Cerebellar nuclear complex (tissue), 1 donor: Measurements from ENCODE around the gene CNBD2.
A peak's percentile ranks its signal among the peaks of the same experiment; 100 is the strongest.
"Not testable (repeated sequence)": the region's sequence is repeated elsewhere in the genome, so short reads cannot be mapped to it uniquely, and the experiment has no call there.

Experiments used
- DNase-seq, 2 experiments: peaks; one replicate each; lab custom pipeline; 2025; lab: John Stamatoyannopoulos, UW

Gene CNBD2

DNA sequence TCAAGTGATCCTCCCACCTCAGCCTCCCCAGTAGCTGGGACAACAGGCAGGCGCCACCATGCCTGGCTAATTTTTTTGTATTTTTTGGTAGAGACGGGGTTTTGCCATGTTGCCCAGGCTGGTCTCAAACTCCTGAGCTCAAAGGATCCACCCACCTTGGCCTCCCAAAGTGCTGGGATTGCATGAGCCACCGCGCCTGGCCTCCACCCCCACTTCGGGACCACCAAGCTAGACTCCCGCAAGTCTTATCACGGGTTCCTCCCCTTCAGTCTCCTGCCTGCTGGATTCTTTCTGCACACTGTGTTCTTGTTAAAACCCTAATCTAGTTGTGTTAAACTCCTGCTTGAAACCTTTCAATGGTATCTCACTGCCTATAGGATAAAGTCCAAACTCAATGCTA is 57.7 kb downstream of the CNBD2 start:
- not testable (repeated sequence) for DNase-seq

DNA sequence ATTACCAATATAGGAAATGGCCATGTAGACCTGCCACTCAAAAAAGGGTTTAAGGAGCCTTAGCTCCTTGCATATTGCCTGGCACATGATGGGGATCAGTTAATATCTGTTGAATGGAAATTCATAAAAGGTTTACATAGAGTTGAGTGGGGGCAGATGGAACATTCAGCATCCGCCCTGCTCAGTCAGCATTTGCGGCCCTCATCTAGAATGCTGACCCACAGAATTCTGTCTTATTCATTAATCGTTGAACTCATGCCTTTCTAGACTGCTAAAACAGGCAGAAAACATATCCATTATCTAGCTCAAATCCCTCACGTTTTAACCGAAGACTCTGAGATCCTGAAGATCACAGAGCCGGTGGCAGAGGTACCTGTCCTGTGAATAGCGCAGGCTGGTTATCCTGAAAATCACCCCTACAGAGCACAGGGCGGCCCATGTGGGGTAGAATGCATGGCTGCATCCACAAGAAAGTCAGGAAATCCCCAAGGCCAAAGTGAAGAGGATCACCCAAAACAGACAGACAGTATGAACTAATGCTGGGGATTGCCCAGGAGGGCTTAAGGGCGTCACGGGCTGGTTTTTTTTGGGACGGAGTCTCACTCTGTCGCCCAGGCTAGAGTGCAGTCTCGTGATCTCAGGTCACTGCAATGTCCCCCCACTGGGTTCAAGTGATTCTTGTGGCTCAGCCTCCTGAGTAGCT is 59.9 kb downstream of the CNBD2 start:
- DNase-seq, result no peak

DNA sequence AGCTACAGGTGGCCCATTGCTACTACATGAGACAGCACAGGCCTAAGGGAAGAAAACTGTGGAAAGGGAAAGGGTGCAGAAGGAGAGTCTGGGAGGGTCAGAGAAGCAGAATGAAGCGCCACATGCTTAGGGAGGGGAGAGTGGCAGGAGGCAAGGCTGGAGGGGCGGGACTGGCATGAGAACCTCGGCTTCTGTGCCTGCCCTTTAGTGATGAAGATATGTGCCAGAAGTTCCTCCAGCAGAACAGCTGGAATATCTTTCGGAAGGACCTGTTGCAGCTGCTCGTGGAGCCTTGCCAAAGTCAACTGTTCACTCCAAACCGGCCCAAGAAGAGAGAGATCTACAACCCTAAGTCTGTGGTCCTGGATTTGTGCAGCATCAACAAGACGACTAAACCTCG is 61.8 kb downstream of the CNBD2 start:
- DNase-seq, result no peak

DNA sequence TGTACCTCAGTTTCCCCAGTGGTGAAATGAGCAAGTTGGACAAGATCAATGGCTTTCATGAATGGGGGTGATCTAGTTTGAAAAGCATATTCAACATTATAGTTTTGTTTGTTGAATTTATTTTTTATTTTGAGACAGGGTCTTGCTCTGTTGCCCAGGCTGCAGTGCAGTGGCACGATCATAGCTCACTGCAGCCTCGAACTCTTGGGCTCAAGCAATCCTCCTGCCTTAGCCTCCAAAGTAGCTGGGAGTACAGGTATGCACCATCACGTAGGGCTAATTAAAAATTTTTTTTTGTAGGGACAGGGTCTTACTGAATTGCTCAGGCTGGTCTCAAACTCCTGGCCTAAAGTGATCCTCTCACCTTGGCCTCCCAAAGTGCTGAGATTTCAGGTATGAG is 63.4 kb downstream of the CNBD2 start:
- DNase-seq, result no peak

DNA sequence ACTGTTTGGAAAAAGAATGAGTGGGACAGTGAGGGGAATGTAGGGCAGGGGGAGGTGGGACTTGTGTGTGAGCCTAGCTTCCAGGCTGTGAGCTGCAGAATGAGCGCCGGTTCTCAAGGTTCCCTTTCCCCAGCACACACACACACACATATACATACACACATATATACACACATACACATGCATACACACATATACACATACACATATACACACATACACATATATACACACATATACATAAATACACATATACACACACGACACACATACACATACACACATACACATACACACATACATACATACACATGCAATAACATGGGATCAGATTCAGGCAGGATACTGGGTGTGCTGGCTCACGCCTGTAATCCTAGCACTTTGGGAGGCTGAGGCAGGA is 66.5 kb downstream of the CNBD2 start:
- no peak for DNase-seq

DNA sequence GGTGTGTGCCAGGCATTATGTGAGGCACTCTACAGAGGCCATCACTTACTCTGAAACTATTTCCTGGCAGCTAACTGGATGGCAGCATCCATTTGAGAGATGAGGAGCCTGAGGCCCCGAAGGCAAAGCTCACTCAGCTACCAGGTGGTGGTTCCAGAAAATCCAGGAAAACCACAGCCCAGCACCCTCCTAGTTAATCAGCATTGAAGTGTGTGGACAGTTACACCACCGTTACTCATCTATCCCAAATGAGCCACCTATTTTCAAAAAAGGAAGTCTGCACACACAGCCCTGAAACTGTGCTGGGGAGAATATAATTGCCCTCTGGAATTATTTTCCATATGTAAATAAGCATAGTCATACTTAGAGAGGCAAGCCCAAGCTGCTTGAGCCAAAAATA is 67.4 kb downstream of the CNBD2 start:
- no peak for DNase-seq

DNA sequence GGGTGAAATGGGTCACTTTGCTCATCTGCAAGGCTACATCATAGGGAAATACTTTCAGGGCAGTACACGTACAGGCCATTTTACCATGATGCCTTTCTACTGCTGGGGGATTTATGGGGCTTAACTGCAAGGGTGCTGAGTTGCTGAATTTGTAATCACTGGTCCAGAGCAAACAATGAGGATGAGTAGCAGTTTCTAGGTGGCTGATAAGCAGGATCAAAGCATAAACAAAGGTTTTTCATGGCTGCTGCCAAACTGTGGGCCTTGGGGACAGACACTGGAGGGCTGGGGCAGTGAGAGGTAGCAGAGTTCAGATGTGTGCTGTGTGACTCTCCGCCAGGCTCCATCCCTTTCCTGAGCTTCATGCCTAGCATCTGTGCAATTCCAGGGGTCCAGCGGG is 68.3 kb downstream of the CNBD2 start:
- no peak for DNase-seq

DNA sequence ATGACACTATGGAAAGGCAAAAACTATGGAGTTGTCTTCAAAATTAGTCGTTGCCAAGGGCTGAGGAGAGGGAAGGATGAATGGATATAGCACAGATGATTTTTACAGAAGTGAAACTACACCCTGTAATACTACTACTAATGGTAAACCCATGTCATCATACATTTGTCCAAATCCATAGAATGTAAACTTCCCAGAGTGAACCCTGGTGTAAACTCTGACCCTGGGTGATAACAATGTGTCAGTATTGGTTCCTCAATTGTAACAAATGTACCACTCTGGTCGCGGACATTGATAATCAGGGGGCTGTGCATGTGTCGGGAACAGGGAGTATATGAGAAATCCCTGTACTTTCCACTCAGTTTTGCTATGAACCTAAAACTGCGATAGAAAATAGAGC is 72.2 kb downstream of the CNBD2 start:
- no peak for DNase-seq

DNA sequence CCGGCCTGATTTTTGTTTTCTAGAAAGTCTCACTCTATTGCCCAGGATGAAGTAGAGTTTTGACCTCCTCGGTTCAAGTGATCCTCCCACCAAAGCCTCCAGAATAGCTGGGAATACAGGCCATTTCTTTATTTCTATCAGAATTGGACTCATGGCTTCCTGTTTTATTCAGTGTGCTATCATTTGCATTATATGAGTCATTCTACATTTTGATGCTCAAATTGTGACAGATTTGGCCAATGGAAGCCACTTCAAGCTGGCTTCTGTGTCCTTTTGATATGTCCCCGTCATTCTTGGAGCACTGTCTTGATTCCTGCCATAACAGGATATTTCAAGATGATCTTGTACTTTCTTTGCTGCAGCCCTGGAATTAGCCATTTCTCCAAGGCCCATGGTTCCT is 75.1 kb downstream of the CNBD2 start:
- no peak for DNase-seq

DNA sequence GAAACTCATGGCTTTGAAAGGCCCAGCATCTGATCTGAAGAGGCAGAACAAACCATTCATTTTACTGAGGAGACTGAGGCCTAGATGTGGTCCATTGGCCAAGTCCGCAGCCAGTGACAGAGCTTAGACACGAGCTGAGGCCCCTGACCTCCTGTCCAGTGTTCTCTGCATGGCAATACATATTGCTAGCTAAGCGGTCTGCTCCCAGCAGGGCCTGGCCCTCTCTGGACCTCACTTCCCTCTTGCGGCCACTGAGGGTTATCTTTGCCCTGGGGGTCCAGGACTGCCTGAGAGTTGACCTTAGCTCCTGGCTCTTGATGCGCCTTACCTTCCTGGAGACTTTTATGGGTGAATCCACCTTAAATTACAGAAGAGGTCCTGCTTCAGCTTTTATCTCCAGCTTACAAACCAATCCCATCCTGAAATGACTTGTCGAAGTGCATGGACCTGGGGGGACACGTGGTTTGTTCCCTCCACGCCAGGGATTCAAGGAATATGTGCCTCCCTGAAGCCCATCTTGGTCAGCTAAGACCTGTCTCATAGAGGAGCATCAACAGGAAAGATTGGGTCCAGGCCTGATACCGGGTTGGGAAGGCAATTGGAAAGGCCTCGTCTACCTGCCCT is 75.6 kb downstream of the CNBD2 start:
- DNase-seq, result no peak

DNA sequence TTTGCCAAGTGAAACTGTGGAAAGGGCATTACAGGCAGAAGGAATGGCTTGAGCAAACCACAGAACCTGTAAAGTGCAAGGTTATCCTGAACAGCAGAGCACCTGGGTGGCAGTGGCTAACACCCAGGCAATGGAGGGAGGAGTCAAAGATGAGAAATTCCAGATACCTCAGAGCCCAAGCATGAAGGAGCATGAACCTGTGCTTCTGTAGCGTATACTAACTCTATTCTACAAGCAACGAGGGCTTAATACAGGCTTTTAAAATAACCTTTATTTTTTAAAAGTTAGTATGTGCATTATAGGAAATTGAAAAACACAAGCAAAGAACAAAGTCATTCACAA is 77.0 kb downstream of the CNBD2 start:
- no peak for DNase-seq

DNA sequence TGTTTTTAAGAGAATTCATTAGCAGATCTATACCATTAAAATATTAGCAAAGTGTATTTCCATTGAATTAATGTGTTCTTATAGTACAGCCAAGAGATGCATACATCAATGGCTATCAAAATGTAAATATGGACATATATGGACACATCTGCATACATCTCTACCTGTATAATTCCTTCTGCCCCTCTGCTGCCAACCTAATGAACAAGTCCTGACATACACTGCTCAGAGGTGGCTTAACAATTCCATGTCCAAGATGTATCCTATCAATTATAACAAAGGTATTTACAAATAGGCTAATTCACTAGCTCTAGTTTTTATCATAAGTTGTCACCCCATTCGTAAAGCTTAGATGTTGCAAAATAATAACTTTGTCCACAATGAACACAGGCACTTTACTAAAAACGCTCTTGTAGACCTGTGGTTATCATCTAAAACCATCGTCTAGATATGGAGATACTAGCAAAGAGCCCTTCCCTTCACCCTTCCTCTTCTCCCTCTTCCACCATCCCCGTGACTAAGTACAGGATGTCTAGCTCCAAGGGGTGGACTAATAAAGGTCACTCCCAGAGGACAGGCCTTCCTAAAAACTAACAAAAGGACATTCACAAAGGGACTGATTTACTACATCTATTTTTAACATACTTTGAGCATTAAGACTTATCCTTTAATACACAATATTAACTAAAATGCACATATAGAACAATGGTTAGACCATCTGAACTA is 77.8 kb downstream of the CNBD2 start:
- DNase-seq, result not testable (repeated sequence)

DNA sequence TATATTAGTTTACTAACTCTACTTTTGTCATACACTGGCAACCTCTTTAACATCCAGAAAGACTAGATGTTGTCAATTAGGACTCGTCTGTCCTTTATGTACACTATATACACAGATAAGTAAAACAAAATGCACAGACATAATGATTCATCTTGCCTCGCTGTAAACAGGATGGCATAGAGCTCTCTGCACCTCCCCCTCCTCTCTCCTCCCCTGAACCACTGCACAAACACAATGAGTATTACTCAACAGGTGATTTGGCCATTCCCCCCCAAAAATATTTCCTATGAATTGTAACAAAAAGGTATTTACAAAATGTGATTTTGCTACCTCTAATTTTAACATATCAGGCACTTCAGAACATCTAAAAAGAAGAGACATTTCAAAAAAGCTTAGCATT is 81.0 kb downstream of the CNBD2 start:
- DNase-seq, result not testable (repeated sequence)

DNA sequence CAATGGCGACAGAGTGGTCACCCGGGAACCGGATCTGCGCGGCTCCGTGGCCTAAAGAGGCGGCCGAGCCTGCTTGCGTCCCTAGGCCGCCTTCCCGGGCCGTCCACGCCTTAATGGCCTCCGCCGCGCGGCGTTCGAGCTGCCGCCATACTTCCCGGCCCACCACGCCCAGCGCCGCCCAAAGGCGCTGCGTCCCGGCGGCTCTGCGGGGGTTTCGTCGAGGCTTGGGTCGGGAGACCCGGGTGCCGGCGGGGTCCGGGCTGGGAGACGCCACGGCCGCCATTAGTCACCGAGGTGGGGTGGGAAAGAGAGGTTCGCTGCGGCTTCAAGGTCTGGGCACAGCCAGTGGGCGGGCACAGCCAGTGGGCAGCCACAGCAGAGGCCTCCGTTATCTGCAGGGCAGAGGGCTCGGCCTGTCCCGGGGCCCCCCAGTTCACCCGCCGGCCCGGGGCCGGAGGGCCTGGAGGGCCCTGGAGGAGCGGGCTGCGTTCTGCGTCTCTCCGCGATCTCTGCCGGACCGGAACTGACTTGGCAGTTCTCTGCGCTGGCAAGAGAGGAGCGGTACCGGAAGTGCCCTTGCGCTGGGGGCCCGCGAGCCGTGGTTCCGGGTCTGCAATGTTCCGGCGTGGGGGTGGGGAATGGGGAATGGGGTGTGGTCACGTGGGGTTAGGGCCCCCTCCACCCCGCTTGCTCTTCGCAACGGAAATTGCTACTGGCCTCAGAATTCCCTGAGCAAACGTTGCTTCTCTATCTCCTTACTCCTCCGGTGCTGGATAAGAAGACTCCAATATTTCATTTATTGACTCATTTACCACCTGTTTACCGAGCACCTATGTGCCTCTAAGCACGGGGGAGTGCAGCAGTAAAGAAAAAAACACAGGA is 82.3 kb downstream of the CNBD2 start:
- DNase-seq, result peak in 1 of 2 experiments; percentile 50

DNA sequence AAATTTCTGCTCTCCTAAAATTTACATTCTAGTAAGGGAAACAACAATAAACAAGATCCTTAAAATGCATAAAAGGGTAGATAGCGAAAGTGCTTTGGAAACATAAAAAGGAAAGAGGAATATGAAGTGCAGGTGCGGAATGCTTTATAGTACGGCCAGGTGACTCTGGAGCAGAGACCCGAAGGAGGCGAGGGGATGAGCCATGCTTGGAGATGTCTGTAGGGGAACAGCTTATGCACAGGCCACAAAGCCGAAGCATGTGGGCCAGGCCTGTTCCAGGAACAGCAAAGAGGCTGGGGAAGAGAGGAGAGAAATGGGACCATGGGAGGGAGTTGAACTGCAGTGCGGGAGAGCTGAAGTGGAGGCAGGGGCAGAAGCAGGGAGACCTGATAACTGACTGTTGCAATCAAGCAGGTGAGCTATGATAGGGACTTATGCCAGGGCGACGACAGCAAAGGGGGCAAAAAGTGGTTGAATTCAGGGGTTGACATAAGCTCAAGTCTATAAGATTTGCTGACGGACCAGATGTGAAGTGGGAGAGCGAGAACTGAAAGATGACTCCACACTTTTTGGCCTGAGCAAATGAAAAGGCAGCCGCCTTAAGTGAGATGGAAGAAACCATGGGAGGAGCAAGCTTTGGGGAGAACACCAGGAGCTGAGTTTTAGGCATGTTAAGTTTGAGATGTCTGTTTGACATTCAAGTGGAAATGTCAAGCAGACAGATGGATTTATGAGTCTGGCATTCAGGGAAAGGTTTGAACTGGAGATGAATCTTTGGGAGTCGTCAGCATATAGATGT is 83.1 kb downstream of the CNBD2 start:
- no peak for DNase-seq

DNA sequence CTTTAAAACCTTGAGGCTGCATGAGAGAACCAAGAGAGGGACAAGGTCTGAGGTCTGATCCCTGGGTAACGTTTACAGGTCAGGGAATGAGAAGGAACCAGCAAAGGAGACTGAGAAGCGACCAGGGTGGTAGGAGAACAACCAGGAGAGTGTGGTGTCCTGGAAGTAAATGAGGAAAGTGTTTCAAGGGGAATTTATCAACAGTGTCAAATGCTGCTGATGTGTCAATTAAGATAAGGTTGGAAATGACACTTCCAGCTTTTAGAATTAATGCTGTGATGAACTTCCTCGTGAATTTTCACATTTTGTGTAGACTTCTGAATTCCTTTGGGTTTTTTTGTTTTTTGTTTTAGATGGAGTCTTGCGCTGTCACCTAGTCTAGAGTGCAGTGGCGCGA is 83.7 kb downstream of the CNBD2 start:
- DNase-seq, result no peak

DNA sequence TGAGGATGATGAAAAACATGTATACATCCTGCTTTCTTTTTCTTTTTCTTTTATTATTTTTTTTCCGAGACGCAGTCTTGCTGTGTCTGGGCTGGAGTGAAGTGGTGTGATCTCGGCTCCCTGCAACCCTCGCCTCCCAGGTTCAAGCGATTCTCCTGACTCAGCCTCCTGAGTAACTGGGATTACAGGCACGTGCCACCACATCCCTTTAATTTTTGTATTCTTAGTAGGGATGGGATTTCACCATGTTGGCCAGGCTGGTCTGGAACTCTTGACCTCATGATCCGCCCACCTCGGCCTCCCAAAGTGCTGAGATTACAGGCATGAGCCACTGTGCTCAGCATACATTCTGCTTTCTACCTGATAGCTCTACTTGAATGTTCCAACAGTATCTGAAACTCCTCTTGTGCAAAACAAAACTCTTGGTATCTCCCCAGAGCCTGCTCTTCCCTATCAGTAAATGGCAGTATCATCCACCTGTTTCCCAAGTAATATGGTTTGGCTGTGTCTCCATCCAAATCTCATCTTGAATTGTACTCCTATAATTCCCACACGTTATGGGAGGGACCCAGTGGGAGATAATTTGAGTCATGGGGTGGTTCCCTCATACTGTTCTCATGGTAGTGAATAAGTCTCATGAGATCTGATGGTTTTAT is 85.6 kb downstream of the CNBD2 start:
- not testable (repeated sequence) for DNase-seq

DNA sequence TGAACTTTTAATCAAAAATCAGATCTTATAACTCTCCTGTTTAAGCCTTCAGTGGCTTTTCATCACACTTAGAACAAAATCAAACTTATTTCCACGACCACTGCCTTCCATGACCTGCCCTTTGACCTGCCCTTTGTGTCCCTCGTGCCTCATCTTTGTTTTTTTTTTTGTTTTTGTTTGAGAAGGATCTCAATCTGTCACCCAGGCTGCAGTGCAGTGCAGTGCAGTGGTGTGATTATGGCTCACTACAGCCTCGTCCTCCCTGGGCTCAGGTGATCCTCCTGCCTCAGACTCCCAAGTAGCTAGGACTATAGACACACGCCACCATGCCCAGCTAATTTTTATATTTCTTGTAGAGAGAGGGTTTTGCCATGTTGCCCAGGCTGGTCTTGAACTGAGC is 86.8 kb downstream of the CNBD2 start:
- DNase-seq, result no peak

DNA sequence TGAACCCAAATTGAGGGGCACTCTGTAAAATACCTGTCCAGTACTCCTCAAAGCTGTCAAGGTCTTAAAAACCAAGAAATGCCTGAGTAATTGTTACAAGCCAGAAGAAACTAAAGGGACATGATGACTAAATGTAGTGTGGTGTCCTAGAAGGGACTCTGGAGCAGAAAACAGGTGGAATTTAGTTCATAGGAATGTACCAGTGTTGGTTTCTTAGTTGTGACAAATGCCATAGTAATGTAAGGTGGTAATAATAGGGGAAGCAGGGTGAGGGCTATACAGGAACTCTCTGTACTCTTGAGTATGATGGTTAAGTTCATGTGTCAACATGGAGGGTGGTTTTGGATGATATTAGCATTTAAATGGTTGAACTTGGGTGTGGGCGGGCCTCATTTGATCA is 92.3 kb downstream of the CNBD2 start:
- DNase-seq, result no peak

DNA sequence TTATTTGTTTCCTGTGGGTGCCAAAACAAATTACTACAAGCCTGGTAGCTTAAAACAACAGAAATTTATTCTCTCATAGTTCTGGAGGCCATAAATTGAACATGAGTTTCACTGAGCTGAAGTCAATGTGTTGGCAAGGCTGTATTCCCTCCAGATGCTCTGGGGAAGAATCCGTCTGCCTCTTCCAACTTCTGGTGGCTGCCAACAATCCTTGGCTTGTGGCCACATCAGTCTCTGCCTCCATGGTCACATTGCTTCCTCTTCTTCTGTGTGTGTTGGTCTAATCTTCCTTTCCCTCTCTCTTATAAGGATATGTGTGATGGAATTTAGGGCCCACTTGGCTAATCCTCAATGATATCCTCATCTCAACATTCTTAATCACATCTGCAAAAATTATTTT is 93.4 kb downstream of the CNBD2 start:
- DNase-seq, result no peak

DNA sequence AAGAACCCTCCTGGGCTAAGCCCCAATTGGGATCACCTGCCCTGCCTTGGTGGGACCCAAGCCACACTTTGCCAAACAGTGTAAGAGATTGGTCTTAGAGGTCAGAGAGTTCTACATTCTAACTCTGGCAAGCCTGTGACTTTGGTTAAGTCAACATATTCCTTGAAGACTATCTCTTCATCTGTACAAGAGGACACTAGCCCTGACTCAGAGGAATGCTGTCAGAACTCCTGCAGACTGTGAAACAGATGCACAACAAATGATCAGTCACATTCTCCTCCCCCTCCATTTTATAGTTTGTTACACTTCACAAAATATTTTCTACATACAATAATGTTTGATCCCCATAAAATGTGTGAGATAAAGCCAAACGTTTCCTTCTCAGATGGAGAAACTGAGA is 94.4 kb downstream of the CNBD2 start:
- DNase-seq, result no peak
